ENCODE results near the gene SLC9A8. TPM values are rescaled to one million over a fixed set of nuclear protein-coding genes. Genes with fewer than 3 reads are reported as not detected.
"Not testable (repeated sequence)": the region's sequence is repeated elsewhere in the genome, so short reads cannot be mapped to it uniquely, and the experiment has no call there.

SLC9A8 gene
- total RNA-seq, 1 donor from 2014 or later: 65.7 TPM

DNA sequence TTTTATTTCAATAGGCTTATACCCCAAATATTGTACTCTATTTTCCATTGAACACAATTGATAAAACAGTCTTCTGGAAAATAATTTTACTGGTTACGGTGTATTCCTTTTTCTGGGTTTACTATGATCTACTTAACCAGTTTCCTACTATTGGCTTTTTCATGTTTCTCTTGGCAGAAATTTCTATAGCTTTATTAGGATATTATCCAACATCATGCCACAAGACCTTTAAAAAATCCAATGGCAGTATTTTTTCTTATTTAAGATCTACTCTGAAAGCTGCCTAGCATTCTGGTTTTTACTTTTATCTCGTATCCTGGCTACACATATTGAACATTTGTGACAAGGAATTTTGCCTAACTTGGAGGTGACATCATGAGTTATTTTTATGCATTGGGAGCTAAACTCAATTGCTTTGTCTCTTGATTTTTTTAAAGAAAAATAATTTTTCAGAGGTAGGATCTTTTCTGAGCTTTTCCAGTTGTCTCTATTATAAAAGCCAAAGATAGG is 45.5 kb downstream of the SLC9A8 start:
- Mint-ChIP-seq H3K9me3 (no peaks in the 10 kb centered on the region), H3K4me1 (no peaks in the 10 kb centered on the region), H3K36me3 (ENCODE audit: low read depth) (peaks cover 93% of the 10 kb centered on the region), H3K27me3 (no peaks in the 10 kb centered on the region), H3K27ac (no peak overlapping the region), H3K4me3 (no peak overlapping the region)
- DNase-seq (no peak), ATAC-seq (ENCODE audit: low read depth) (no peak)
- intact Hi-C loops (cut with micrococcal nuclease): no loop called here
- ChIA-PET CTCF (interaction anchor here (1.5 kb wide), 1 partner anchor 29 kb away, joined by 4 read pairs; no protein-coding TSS in a partner anchor), POLR2A (no interaction called here)
- TF ChIP-seq, protein P1, sequence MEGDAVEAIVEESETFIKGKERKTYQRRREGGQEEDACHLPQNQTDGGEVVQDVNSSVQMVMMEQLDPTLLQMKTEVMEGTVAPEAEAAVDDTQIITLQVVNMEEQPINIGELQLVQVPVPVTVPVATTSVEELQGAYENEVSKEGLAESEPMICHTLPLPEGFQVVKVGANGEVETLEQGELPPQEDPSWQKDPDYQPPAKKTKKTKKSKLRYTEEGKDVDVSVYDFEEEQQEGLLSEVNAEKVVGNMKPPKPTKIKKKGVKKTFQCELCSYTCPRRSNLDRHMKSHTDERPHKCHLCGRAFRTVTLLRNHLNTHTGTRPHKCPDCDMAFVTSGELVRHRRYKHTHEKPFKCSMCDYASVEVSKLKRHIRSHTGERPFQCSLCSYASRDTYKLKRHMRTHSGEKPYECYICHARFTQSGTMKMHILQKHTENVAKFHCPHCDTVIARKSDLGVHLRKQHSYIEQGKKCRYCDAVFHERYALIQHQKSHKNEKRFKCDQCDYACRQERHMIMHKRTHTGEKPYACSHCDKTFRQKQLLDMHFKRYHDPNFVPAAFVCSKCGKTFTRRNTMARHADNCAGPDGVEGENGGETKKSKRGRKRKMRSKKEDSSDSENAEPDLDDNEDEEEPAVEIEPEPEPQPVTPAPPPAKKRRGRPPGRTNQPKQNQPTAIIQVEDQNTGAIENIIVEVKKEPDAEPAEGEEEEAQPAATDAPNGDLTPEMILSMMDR (IDR thresholded peaks at IDR 0.05): no peak

DNA sequence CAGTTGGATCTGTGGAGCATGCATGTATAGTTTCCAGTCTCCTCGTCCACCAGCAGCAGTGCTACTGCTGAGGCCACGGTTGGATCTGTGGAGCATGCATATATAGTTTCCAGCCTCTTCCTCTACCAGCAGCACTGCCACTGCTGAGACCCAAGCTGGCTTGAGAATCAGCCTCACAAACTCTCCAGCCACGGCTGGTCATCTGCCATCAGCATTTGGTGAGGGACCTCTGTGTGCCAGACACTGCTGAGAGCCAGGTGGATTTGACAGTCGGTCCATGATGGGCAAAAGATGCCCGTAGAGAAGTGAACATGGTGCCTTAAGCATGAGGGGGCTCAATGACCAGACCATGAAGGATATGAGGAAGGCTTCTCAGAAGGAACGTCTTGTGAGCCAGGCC is 46.4 kb downstream of the SLC9A8 start:
- ATAC-seq (ENCODE audit: low read depth): no peak
- Mint-ChIP-seq H3K4me1 (no peaks in the 10 kb centered on the region), H3K27me3 (no peaks in the 10 kb centered on the region), H3K4me3 (no peak overlapping the region), H3K9me3 (no peaks in the 10 kb centered on the region), H3K36me3 (ENCODE audit: low read depth) (peaks cover 86% of the 10 kb centered on the region), H3K27ac (no peak overlapping the region)
- intact Hi-C loops (cut with micrococcal nuclease): no loop called here
- POLR2A ChIA-PET: no interaction called here
- CTCF ChIA-PET: no interaction called here
- DNase-seq: no peak
- TF ChIP-seq, protein P1 (IDR thresholded peaks at IDR 0.05): no peak

DNA sequence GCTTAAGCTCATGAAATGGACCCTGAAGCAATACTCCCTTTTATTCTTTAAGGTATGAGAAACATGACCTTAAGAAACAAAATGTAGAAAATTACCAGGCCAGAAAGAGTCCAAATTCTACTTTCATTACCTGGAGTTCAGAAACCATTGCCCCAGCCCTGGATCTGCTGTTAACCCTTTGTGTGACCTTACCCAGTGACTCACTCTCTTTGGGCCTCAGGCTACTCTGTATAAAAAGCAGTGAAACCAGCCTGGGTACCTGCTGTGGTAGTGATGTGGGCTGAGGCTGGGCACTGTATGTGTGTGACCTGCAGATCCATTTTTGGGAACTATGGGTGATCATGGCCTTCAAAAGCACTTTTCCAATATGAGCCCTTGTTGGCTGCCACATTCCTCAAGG is 47.2 kb downstream of the SLC9A8 start:
- CTCF ChIA-PET: no interaction called here
- POLR2A ChIA-PET: no interaction called here
- intact Hi-C loops (cut with micrococcal nuclease): no loop called here
- H3K4me3 Mint-ChIP-seq: no peak overlapping the region
- no peaks in the 10 kb centered on the region for H3K27me3 Mint-ChIP-seq
- TF ChIP-seq, protein P1 (IDR thresholded peaks at IDR 0.05): no peak
- no peak for ATAC-seq (ENCODE audit: low read depth)
- H3K27ac Mint-ChIP-seq: no peak overlapping the region
- no peaks in the 10 kb centered on the region for H3K4me1 Mint-ChIP-seq
- no peaks in the 10 kb centered on the region for H3K9me3 Mint-ChIP-seq
- no peak for DNase-seq
- peaks cover 87% of the 10 kb centered on the region for H3K36me3 Mint-ChIP-seq (ENCODE audit: low read depth)

DNA sequence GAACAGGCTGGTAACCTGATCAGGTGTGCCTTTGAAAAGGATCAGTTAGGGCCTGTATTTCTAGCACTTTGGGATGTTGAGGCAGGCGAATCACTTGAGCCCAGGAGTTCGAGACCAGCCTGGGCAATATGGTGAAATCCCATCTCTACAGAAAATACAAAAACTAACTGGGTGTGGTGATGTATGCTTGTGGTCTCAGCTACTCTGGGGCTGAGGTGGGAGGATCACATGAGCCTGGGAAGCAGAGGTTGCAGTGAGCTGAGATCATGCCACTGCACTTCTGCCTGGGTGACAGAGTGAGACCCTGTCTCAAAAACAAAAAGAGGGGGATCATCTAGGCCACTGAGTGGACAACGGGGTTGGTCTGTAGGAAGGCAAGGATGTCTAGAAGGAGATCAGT is 48.6 kb downstream of the SLC9A8 start:
- not testable (repeated sequence) for ATAC-seq (ENCODE audit: low read depth)
- CTCF ChIA-PET: interaction anchor here (0.9 kb wide), 1 partner anchor 253 kb away, joined by 3 read pairs; no protein-coding TSS in a partner anchor

DNA sequence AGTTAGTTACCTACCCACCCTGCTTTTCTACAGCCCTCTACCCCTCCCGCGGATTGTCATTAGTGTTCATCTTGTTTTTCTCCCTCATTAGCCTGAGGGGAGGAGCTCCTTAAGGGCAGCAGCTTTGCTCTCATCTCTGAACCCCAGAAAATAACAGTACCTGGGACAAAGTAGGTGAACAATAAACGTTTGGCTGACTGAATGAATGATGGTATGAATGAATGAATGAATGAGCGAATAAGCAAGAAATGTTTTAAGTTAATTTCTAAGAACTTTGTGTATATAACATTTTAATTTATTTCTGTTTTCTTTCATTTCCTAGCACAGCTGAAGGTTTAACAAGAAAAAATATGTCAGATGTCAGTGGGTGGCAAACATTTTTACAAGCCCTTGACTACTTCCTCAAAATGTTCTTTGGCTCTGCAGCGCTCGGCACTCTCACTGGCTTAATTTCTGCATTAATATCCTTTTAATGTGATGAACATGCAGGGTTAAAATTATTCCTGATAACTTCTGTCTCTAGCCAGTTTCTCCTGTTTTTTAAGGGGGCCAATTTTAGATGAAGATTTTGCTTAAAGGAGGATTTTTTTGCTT is 50.1 kb downstream of the SLC9A8 start:
- Mint-ChIP-seq H3K4me1 (peaks cover 13% of the 10 kb centered on the region), H3K36me3 (ENCODE audit: low read depth) (peaks cover 92% of the 10 kb centered on the region), H3K9me3 (no peaks in the 10 kb centered on the region), H3K4me3 (no peak overlapping the region), H3K27me3 (no peaks in the 10 kb centered on the region), H3K27ac (no peak overlapping the region)
- intact Hi-C loops (cut with micrococcal nuclease): no loop called here
- ChIA-PET CTCF (no interaction called here), POLR2A (no interaction called here)
- no peak for DNase-seq
- no peak for ATAC-seq (ENCODE audit: low read depth)
- TF ChIP-seq, protein P1 (IDR thresholded peaks at IDR 0.05): no peak

More for the DNA sequence above, 48.6 kb downstream of the SLC9A8 start:
- intact Hi-C loops (cut with micrococcal nuclease); H3K27ac Mint-ChIP-seq; H3K4me3 Mint-ChIP-seq; H3K27me3 Mint-ChIP-seq; DNase-seq; H3K4me1 Mint-ChIP-seq; POLR2A ChIA-PET; H3K9me3 Mint-ChIP-seq: not testable (repeated sequence)
- peaks cover 87% of the 10 kb centered on the region for H3K36me3 Mint-ChIP-seq (ENCODE audit: low read depth)

DNA sequence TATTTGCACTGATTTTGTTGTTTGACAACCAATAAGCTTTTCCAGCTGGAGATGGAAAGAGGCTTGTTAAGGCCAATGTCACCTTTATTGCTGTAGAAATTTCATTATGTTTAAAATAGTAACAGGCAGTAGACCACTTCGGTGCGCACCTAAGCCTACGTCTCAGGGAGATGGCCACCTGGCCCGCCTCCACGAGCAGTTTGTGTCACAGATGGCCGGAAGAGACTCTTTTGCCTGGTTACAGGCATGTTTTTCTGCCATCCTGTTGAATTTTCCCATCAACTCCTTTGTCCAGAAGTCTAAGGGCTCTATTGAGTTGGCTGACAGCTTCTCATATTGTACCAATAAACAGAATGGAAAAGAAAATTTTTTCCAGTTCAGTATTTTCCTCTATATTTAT is 51.0 kb downstream of the SLC9A8 start:
- intact Hi-C loops (cut with micrococcal nuclease): no loop called here
- CTCF ChIA-PET: no interaction called here
- POLR2A ChIA-PET: no interaction called here

More for the DNA sequence above, 51.0 kb downstream of the SLC9A8 start:
- Mint-ChIP-seq H3K27me3 (no peaks in the 10 kb centered on the region), H3K27ac (no peak overlapping the region), H3K36me3 (ENCODE audit: low read depth) (peaks cover 92% of the 10 kb centered on the region), H3K4me3 (no peak overlapping the region), H3K9me3 (no peaks in the 10 kb centered on the region), H3K4me1 (peaks cover 19% of the 10 kb centered on the region)
- DNase-seq (no peak), ATAC-seq (ENCODE audit: low read depth) (no peak)
- TF ChIP-seq, protein P1 (IDR thresholded peaks at IDR 0.05): no peak

Data from activated B cell treated with CpG ODN at 0.5 μM for 24 hours (primary cell).